ENCODE data around the gene SAMD3.
"Not testable (repeated sequence)": the region's sequence is repeated elsewhere in the genome, so short reads cannot be mapped to it uniquely, and the experiment has no call there.

The SAMD3 gene

GRCh38 chr6:130244728-130245127 is 22.0 kb upstream of the SAMD3 start:
- Histone ChIP-seq H3K4me3 (ENCODE audit: low read length) (no peak overlapping the region), H3K27me3 (ENCODE audit: control insufficient read depth, insufficient read depth, low read length) (no peaks in the 10 kb centered on the region), H3K9ac (ENCODE audit: low read length) (no peak overlapping the region), H3K9me3 (ENCODE audit: control insufficient read depth, low read length) (no peaks in the 10 kb centered on the region), H3K4me1 (ENCODE audit: control insufficient read depth, insufficient read depth, low read length) (no peaks in the 10 kb centered on the region), H3K36me3 (ENCODE audit: control insufficient read depth, insufficient read depth, low read length) (no peaks in the 10 kb centered on the region)

- no peak overlapping the region for H3K4me3 ChIP-seq (ENCODE audit: low read length)
- H3K27me3 ChIP-seq (ENCODE audit: control insufficient read depth, insufficient read depth, low read length): no peaks in the 10 kb centered on the region
- H3K9me3 ChIP-seq (ENCODE audit: control insufficient read depth, low read length): no peaks in the 10 kb centered on the region
- H3K36me3 ChIP-seq (ENCODE audit: control insufficient read depth, insufficient read depth, low read length): no peaks in the 10 kb centered on the region
- H3K9ac ChIP-seq (ENCODE audit: low read length): no peak overlapping the region
- H3K4me1 ChIP-seq (ENCODE audit: control insufficient read depth, insufficient read depth, low read length): no peaks in the 10 kb centered on the region
These were observed 17.5 kb upstream of the SAMD3 start for GRCh38 chr6:130240232-130240631.

- no peak overlapping the region for H3K4me3 ChIP-seq (ENCODE audit: low read length)
- H3K9me3 ChIP-seq (ENCODE audit: control insufficient read depth, low read length): no peaks in the 10 kb centered on the region
- H3K9ac ChIP-seq (ENCODE audit: low read length): no peak overlapping the region
- H3K36me3 ChIP-seq (ENCODE audit: control insufficient read depth, insufficient read depth, low read length): no peaks in the 10 kb centered on the region
- no peaks in the 10 kb centered on the region for H3K27me3 ChIP-seq (ENCODE audit: control insufficient read depth, insufficient read depth, low read length)
- no peaks in the 10 kb centered on the region for H3K4me1 ChIP-seq (ENCODE audit: control insufficient read depth, insufficient read depth, low read length)
These were observed 17.0 kb upstream of the SAMD3 start for GRCh38 chr6:130239755-130240154.

- H3K9me3 ChIP-seq (ENCODE audit: control insufficient read depth, low read length): no peaks in the 10 kb centered on the region
- no peak overlapping the region for H3K9ac ChIP-seq (ENCODE audit: low read length)
- H3K27me3 ChIP-seq (ENCODE audit: control insufficient read depth, insufficient read depth, low read length): no peaks in the 10 kb centered on the region
- H3K36me3 ChIP-seq (ENCODE audit: control insufficient read depth, insufficient read depth, low read length): no peaks in the 10 kb centered on the region
- H3K4me3 ChIP-seq (ENCODE audit: low read length): no peak overlapping the region
- H3K4me1 ChIP-seq (ENCODE audit: control insufficient read depth, insufficient read depth, low read length): no peaks in the 10 kb centered on the region
These were observed 10.6 kb upstream of the SAMD3 start for GRCh38 chr6:130233330-130233729.

GRCh38 chr6:130230531-130230930 is 7.8 kb upstream of the SAMD3 start:
- H3K9me3 ChIP-seq (ENCODE audit: control insufficient read depth, low read length); H3K4me3 ChIP-seq (ENCODE audit: low read length); H3K27me3 ChIP-seq (ENCODE audit: control insufficient read depth, insufficient read depth, low read length); H3K36me3 ChIP-seq (ENCODE audit: control insufficient read depth, insufficient read depth, low read length); H3K4me1 ChIP-seq (ENCODE audit: control insufficient read depth, insufficient read depth, low read length); H3K9ac ChIP-seq (ENCODE audit: low read length): not testable (repeated sequence)

- no peaks in the 10 kb centered on the region for H3K36me3 ChIP-seq (ENCODE audit: control insufficient read depth, insufficient read depth, low read length)
- H3K9me3 ChIP-seq (ENCODE audit: control insufficient read depth, low read length): no peaks in the 10 kb centered on the region
- no peak overlapping the region for H3K9ac ChIP-seq (ENCODE audit: low read length)
- no peak overlapping the region for H3K4me3 ChIP-seq (ENCODE audit: low read length)
- no peaks in the 10 kb centered on the region for H3K27me3 ChIP-seq (ENCODE audit: control insufficient read depth, insufficient read depth, low read length)
- no peaks in the 10 kb centered on the region for H3K4me1 ChIP-seq (ENCODE audit: control insufficient read depth, insufficient read depth, low read length)
These were observed 6.9 kb upstream of the SAMD3 start for GRCh38 chr6:130229645-130230044.

GRCh38 chr6:130223508-130223907 is 757 bp upstream of the SAMD3 start:
- Histone ChIP-seq H3K4me3 (ENCODE audit: low read length) (no peak overlapping the region), H3K4me1 (ENCODE audit: control insufficient read depth, insufficient read depth, low read length) (no peaks in the 10 kb centered on the region), H3K9ac (ENCODE audit: low read length) (no peak overlapping the region), H3K27me3 (ENCODE audit: control insufficient read depth, insufficient read depth, low read length) (no peaks in the 10 kb centered on the region), H3K9me3 (ENCODE audit: control insufficient read depth, low read length) (no peaks in the 10 kb centered on the region), H3K36me3 (ENCODE audit: control insufficient read depth, insufficient read depth, low read length) (no peaks in the 10 kb centered on the region)

GRCh38 chr6:130218134-130218533 is 4.6 kb downstream of the SAMD3 start:
- Histone ChIP-seq H3K36me3 (ENCODE audit: control insufficient read depth, insufficient read depth, low read length) (no peaks in the 10 kb centered on the region), H3K4me3 (ENCODE audit: low read length) (no peak overlapping the region), H3K4me1 (ENCODE audit: control insufficient read depth, insufficient read depth, low read length) (no peaks in the 10 kb centered on the region), H3K27me3 (ENCODE audit: control insufficient read depth, insufficient read depth, low read length) (no peaks in the 10 kb centered on the region), H3K9ac (ENCODE audit: low read length) (no peak overlapping the region), H3K9me3 (ENCODE audit: control insufficient read depth, low read length) (no peaks in the 10 kb centered on the region)

- Histone ChIP-seq H3K4me1 (ENCODE audit: control insufficient read depth, insufficient read depth, low read length) (no peaks in the 10 kb centered on the region), H3K4me3 (ENCODE audit: low read length) (no peak overlapping the region), H3K9ac (ENCODE audit: low read length) (no peak overlapping the region), H3K9me3 (ENCODE audit: control insufficient read depth, low read length) (no peaks in the 10 kb centered on the region), H3K27me3 (ENCODE audit: control insufficient read depth, insufficient read depth, low read length) (no peaks in the 10 kb centered on the region), H3K36me3 (ENCODE audit: control insufficient read depth, insufficient read depth, low read length) (no peaks in the 10 kb centered on the region)
These were observed 6.1 kb downstream of the SAMD3 start for GRCh38 chr6:130216620-130217019.

GRCh38 chr6:130215526-130215925 is 7.2 kb downstream of the SAMD3 start:
- H3K4me3 ChIP-seq (ENCODE audit: low read length): no peak overlapping the region
- H3K27me3 ChIP-seq (ENCODE audit: control insufficient read depth, insufficient read depth, low read length): no peaks in the 10 kb centered on the region
- H3K36me3 ChIP-seq (ENCODE audit: control insufficient read depth, insufficient read depth, low read length): no peaks in the 10 kb centered on the region
- no peaks in the 10 kb centered on the region for H3K9me3 ChIP-seq (ENCODE audit: control insufficient read depth, low read length)
- H3K4me1 ChIP-seq (ENCODE audit: control insufficient read depth, insufficient read depth, low read length): no peaks in the 10 kb centered on the region
- H3K9ac ChIP-seq (ENCODE audit: low read length): no peak overlapping the region

- H3K4me3 ChIP-seq (ENCODE audit: low read length): no peak overlapping the region
- H3K36me3 ChIP-seq (ENCODE audit: control insufficient read depth, insufficient read depth, low read length): no peaks in the 10 kb centered on the region
- no peaks in the 10 kb centered on the region for H3K9me3 ChIP-seq (ENCODE audit: control insufficient read depth, low read length)
- H3K9ac ChIP-seq (ENCODE audit: low read length): no peak overlapping the region
- no peaks in the 10 kb centered on the region for H3K27me3 ChIP-seq (ENCODE audit: control insufficient read depth, insufficient read depth, low read length)
- no peaks in the 10 kb centered on the region for H3K4me1 ChIP-seq (ENCODE audit: control insufficient read depth, insufficient read depth, low read length)
These were observed 10.4 kb downstream of the SAMD3 start for GRCh38 chr6:130212215-130212874.

GRCh38 chr6:130211691-130212090 is 11.1 kb downstream of the SAMD3 start:
- H3K9me3 ChIP-seq (ENCODE audit: control insufficient read depth, low read length): no peaks in the 10 kb centered on the region
- no peak overlapping the region for H3K4me3 ChIP-seq (ENCODE audit: low read length)
- H3K4me1 ChIP-seq (ENCODE audit: control insufficient read depth, insufficient read depth, low read length): no peaks in the 10 kb centered on the region
- no peaks in the 10 kb centered on the region for H3K36me3 ChIP-seq (ENCODE audit: control insufficient read depth, insufficient read depth, low read length)
- H3K9ac ChIP-seq (ENCODE audit: low read length): no peak overlapping the region
- H3K27me3 ChIP-seq (ENCODE audit: control insufficient read depth, insufficient read depth, low read length): no peaks in the 10 kb centered on the region

All from mucosa of stomach (tissue), 1 donor.